ENCODE measurements around the gene SNTG2.
A peak's percentile ranks its signal among the peaks of the same experiment; 100 is the strongest.

The SNTG2 gene

GRCh38 chr2:974502-974901 lies 23.9 kb downstream of the SNTG2 start:
- H3K4me3 ChIP-seq (ENCODE audit: low read depth, low read length): no peak overlapping the region
- TF ChIP-seq CTCF (IDR thresholded peaks at IDR 0.05; ENCODE audit: control insufficient read depth, extremely low read depth, insufficient read depth): no peak
- peak; percentile 10 for DNase-seq (ENCODE audit: low read depth)

DNA sequence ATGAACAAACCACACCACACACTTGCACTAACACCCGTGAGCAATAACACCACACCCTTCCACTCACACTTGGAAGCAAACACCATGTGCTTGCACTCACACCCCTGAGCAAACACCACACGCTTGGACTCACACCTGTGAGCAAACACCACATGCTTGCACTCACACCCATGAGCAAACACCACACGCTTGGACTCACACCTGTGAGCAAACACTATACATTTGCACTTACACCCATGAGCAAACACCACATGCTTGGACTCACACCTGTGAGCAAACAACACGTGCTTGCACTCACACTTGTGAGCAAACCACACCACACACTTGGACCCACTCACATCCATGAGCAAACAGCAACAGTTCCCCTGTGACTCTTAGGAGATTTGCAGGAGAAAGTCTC lies 24.4 kb downstream of the SNTG2 start:
- no peak for TF ChIP-seq CTCF (IDR thresholded peaks at IDR 0.05; ENCODE audit: control insufficient read depth, extremely low read depth, insufficient read depth)
- DNase-seq (ENCODE audit: low read depth): no peak
- no peak overlapping the region for H3K4me3 ChIP-seq (ENCODE audit: low read depth, low read length)

DNA sequence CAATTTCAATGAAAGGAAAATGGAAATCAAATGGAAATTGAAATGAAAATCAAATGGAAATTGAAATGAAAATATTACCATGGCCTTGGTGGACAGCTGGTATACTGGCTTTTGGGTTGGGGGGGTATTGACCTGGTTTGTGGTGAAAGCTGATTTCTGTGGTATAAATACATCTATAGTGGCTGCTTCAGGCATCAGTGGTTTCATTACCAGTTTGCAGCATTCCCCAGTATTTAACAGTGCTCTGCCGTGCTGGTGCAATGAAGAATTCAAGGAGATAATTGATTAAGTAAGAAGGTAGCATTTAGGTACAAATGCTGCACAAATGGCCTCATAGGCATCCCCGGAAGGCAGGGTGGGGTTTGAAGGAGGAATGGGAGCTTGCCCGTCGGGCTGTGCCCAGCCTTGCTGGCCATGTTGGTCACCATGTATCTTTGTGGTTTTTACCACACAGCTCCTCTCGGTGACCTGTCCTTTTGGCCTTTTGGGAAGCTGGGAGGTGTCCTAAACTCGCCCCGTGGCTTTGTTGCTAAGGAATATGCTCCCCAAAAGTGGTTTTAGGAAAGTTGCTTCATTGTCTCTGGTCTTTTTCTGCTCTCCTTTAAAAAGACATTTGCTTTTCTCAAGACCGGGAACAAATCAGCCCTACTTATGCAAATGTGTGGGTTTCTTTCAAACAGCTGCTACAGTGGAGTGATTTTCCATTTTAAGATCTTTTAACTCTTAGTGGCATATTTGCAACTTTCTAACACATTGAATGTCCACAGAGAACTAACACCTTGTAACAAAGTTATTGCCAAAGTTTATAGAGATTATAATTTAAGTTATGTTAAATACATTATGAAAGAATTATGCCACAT lies 28.6 kb downstream of the SNTG2 start:
- no peak for TF ChIP-seq CTCF (IDR thresholded peaks at IDR 0.05; ENCODE audit: control insufficient read depth, extremely low read depth, insufficient read depth)
- DNase-seq (ENCODE audit: low read depth): no peak
- H3K4me3 ChIP-seq (ENCODE audit: low read depth, low read length): no peak overlapping the region

DNA sequence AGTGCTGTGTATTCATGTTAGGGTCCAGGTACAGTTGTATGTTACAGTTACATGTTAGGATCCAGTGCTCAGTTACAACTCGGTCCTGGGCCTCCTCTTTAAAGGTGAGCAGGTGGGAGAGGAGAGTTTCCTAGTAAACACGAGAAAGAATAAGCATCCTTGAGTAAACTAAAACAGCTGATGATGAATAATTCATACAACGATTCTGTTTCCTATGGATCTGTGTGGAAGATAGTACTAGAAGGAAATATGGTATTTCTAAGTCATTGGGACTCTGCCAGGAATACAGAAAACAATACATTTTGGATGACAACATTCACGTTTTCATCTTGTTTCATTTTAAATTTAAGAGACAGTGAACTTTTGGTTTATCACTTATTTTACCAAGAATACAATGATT lies 29.5 kb downstream of the SNTG2 start:
- no peak for TF ChIP-seq CTCF (IDR thresholded peaks at IDR 0.05; ENCODE audit: control insufficient read depth, extremely low read depth, insufficient read depth)
- H3K4me3 ChIP-seq (ENCODE audit: low read depth, low read length): no peak overlapping the region
- no peak for DNase-seq (ENCODE audit: low read depth)

GRCh38 chr2:981258-981657 lies 30.6 kb downstream of the SNTG2 start:
- no peak overlapping the region for H3K4me3 ChIP-seq (ENCODE audit: low read depth, low read length)
- DNase-seq (ENCODE audit: low read depth): no peak
- no peak for TF ChIP-seq CTCF (IDR thresholded peaks at IDR 0.05; ENCODE audit: control insufficient read depth, extremely low read depth, insufficient read depth)

DNA sequence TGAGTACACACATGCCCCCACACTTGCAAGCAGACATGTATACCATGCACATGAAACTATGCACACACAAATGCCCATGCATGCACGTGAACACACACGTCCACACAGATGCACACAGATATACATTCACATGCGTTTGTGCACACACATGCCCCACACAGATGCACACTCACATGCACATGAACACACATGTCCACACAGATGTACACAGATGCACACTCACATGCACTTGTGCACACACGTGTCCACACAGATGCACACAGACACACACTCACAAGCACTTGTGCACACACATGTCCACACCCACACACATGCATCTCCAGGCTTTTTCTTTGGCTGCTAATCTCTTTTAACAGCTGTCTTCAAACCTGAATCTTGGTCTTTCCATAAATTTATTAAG lies 31.1 kb downstream of the SNTG2 start:
- TF ChIP-seq CTCF (IDR thresholded peaks at IDR 0.05; ENCODE audit: control insufficient read depth, extremely low read depth, insufficient read depth): no peak
- H3K4me3 ChIP-seq (ENCODE audit: low read depth, low read length): no peak overlapping the region
- no peak for DNase-seq (ENCODE audit: low read depth)

All from LNCaP clone FGC (cell line).